H1 (cell line): ENCODE measurements around the gene PKD1. TPM values are rescaled to one million over a fixed set of nuclear protein-coding genes. Genes with fewer than 3 reads are reported as not detected.
A peak's percentile ranks its signal among the peaks of the same experiment; 100 is the strongest.

Source experiments
- CTCF ChIA-PET: fragments of 300-600 bp; sonication (Branson Sonifier 250); formaldehyde crosslinking; loops from one replicate; lab custom pipeline; 2021; ENCODE audit not compliant: partially characterized antibody; lab: Charles Lee
- POLR2A ChIA-PET: fragments of 300-600 bp; sonication (Branson Sonifier 250); formaldehyde crosslinking; loops from one replicate; lab custom pipeline; 2021; ENCODE audit warnings: inconsistent platforms; ENCODE audit not compliant: partially characterized antibody; lab: Charles Lee
- DNase-seq, 2 experiments: peaks; one replicate each; pipeline versions ENCODE4 v3.0.0 to v3.0.0-alpha.2; 2010 to 2022; ENCODE audit warnings: low spot score in 2 of 2, low read depth in 1 of 2, mixed read lengths in 1 of 2
- FAIRE-seq: peaks from 2 replicates; lab custom pipeline; 2011; peaks lifted over from hg19 to GRCh38; lab: Jason Lieb, UNC
- H2AFZ ChIP-seq: 2 replicates; pipeline ENCODE4 v1.8.1; 2012; ENCODE audit warnings: low read length, inconsistent platforms
- H2AK5ac ChIP-seq: 2 replicates; pipeline ENCODE4 v1.6.1; 2013; ENCODE audit warnings: low read depth, low read length
- H2BK120ac ChIP-seq: replicated peaks from 2 replicates; pipeline ENCODE3; 2013; ENCODE audit warnings: low read depth, low read length, inconsistent platforms
- H2BK12ac ChIP-seq: 2 replicates; pipeline ENCODE4 v1.6.1; 2013; ENCODE audit warnings: low read depth, low read length
- H2BK15ac ChIP-seq: 2 replicates; pipeline ENCODE4 v1.6.1; 2013; ENCODE audit warnings: low read length
- H2BK20ac ChIP-seq: 2 replicates; pipeline ENCODE4 v1.6.1; 2013; ENCODE audit warnings: low read length
- H2BK5ac ChIP-seq: 2 replicates; pipeline ENCODE4 v1.6.1; 2013; ENCODE audit warnings: low read depth, low read length
- H3K14ac ChIP-seq: 2 replicates; pipeline ENCODE4 v1.6.1; 2013; ENCODE audit warnings: inconsistent platforms; ENCODE audit not compliant: insufficient read length
- H3K18ac ChIP-seq: 2 replicates; pipeline ENCODE4 v1.6.1; 2013; ENCODE audit warnings: low read length; ENCODE audit errors: extremely low read depth
- H3K23ac ChIP-seq: 2 replicates; pipeline ENCODE4 v1.6.1; 2013; ENCODE audit warnings: inconsistent platforms; ENCODE audit not compliant: insufficient read length
- H3K23me2 ChIP-seq: 2 replicates; pipeline ENCODE4 v1.6.1; 2013; ENCODE audit warnings: low read depth, low read length
- H3K27ac ChIP-seq: 2 replicates; pipeline ENCODE4 v1.6.1; 2011; ENCODE audit warnings: low read depth, low read length, inconsistent platforms
- H3K27me3 ChIP-seq, 4 experiments: replicated peaks in 1 of 4; 1 replicate in 1 of 4; 2 replicates in 3 of 4; pipeline versions ENCODE4 v1.6.1 to v1.8.1; 2011 to 2013; ENCODE audit warnings: low read length in 3 of 4, mild to moderate bottlenecking in 3 of 4, inconsistent platforms in 2 of 4, mixed read lengths in 2 of 4, moderate library complexity in 1 of 4; ENCODE audit not compliant: control insufficient read depth in 3 of 4, insufficient read depth in 3 of 4; ENCODE audit errors: extremely low read depth in 1 of 4
- H3K36me3 ChIP-seq, 4 experiments: 2 replicates each; pipeline versions ENCODE4 v1.6.1 to v1.8.1; 2011 to 2013; ENCODE audit warnings: mild to moderate bottlenecking in 4 of 4, low read length in 3 of 4, moderate library complexity in 2 of 4, control low read depth in 1 of 4, inconsistent platforms in 1 of 4; ENCODE audit not compliant: insufficient read depth in 4 of 4, control insufficient read depth in 2 of 4
- H3K4ac ChIP-seq: replicated peaks from 2 replicates; pipeline ENCODE3; 2013; ENCODE audit warnings: low read length, low read depth, mixed read lengths, inconsistent platforms; ENCODE audit not compliant: insufficient read length
- H3K4me1 ChIP-seq, 4 experiments: replicated peaks in 1 of 4; 1 replicate in 1 of 4; 2 replicates in 3 of 4; pipeline versions ENCODE4 v1.6.1 to v1.8.1; 2011 to 2013; ENCODE audit warnings: low read length in 3 of 4, inconsistent platforms in 2 of 4, mixed read lengths in 1 of 4; ENCODE audit not compliant: insufficient read depth in 4 of 4, control insufficient read depth in 3 of 4
- H3K4me2 ChIP-seq, 2 experiments: 2 replicates each; pipeline versions ENCODE4 v1.6.1 to v1.8.1; 2011 to 2013; ENCODE audit warnings: low read depth in 2 of 2, low read length in 2 of 2, control low read depth in 1 of 2, inconsistent platforms in 1 of 2, mild to moderate bottlenecking in 1 of 2; ENCODE audit not compliant: insufficient read depth in 1 of 2
- H3K4me3 ChIP-seq, 4 experiments: fragments of 200-600, 300-600 bp in 1 of 4; sonication (generic), shearing (Covaris generic), sonication (Bioruptor Twin) in 1 of 4; 2 replicates each; pipeline versions ENCODE4 v1.5.1 to v1.8.1; 2011 to 2016; ENCODE audit warnings: low read length in 4 of 4, low read depth in 3 of 4, control low read depth in 2 of 4, inconsistent platforms in 2 of 4, mild to moderate bottlenecking in 2 of 4, mixed read lengths in 1 of 4, moderate library complexity in 1 of 4; ENCODE audit not compliant: insufficient read depth in 2 of 4; ENCODE audit errors: extremely low read depth in 1 of 4
- H3K56ac ChIP-seq: replicated peaks from 2 replicates; pipeline ENCODE3; 2013; ENCODE audit warnings: low read depth, mild to moderate bottlenecking, mixed read lengths, low read length, inconsistent platforms; ENCODE audit not compliant: insufficient read length
- H3K79me1 ChIP-seq: 2 replicates; pipeline ENCODE4 v1.6.1; 2013; ENCODE audit warnings: low read depth, low read length, control low read depth
- H3K79me2 ChIP-seq, 2 experiments: 2 replicates each; pipeline versions ENCODE4 v1.6.1 to v1.8.1; 2012 to 2013; ENCODE audit warnings: low read length in 2 of 2, mild to moderate bottlenecking in 2 of 2, inconsistent platforms in 1 of 2; ENCODE audit not compliant: insufficient read depth in 2 of 2, control insufficient read depth in 1 of 2
- H3K9ac ChIP-seq, 4 experiments: replicated peaks in 1 of 4; 1 replicate in 1 of 4; 2 replicates in 3 of 4; pipeline versions ENCODE4 v1.6.1 to v1.8.1; 2011 to 2013; ENCODE audit warnings: low read depth in 3 of 4, low read length in 3 of 4, control low read depth in 2 of 4, mild to moderate bottlenecking in 2 of 4, moderate library complexity in 2 of 4, inconsistent platforms in 1 of 4; ENCODE audit errors: extremely low read depth in 1 of 4
- H3K9me3 ChIP-seq, 2 experiments: 2 replicates each; pipeline versions ENCODE4 v1.6.1 to v1.8.1; 2012 to 2013; ENCODE audit warnings: mild to moderate bottlenecking in 2 of 2, moderate library complexity in 2 of 2, control low read depth in 1 of 2, inconsistent platforms in 1 of 2, low read depth in 1 of 2, low read length in 1 of 2, mixed read lengths in 1 of 2; ENCODE audit not compliant: insufficient read depth in 2 of 2
- H4K20me1 ChIP-seq, 2 experiments: replicated peaks in 1 of 2; 2 replicates each; pipeline versions ENCODE3 to v1.8.1; 2011 to 2013; ENCODE audit warnings: inconsistent platforms in 2 of 2, low read length in 2 of 2, mild to moderate bottlenecking in 1 of 2; ENCODE audit not compliant: insufficient read depth in 2 of 2, control insufficient read depth in 1 of 2
- H4K5ac ChIP-seq: 2 replicates; pipeline ENCODE4 v1.6.1; 2013; ENCODE audit warnings: low read length, low read depth, mixed read lengths, inconsistent platforms; ENCODE audit not compliant: insufficient read length
- H4K8ac ChIP-seq: 2 replicates; pipeline ENCODE4 v1.8.0; 2013; ENCODE audit warnings: mild to moderate bottlenecking, moderate library complexity, low read length, inconsistent platforms; ENCODE audit not compliant: insufficient read depth; ENCODE audit errors: extremely low read depth
- H4K91ac ChIP-seq: replicated peaks from 2 replicates; pipeline ENCODE3; 2013; ENCODE audit warnings: low read length, mixed read lengths, inconsistent platforms; ENCODE audit not compliant: insufficient read length
- POLR2AphosphoS5 ChIP-seq: IDR thresholded peaks from 2 replicates; pipeline ENCODE4 v1.6.1; 2011; ENCODE audit warnings: low read depth, low read length
- WGBS, 2 experiments: shearing (Covaris generic) in 1 of 2; methylation state at CpG; one replicate each; pipeline versions ENCODE4 v1.1.6 to v1.1.7; 2013 to 2015; ENCODE audit warnings: low lambda C conversion rate in 2 of 2, mixed read lengths in 2 of 2, inconsistent platforms in 1 of 2, low coverage in 1 of 2, missing lambda C conversion rate in 1 of 2; ENCODE audit not compliant: insufficient replicate concordance in 2 of 2, insufficient coverage in 1 of 2, insufficient read length in 1 of 2; ENCODE audit errors: extremely low coverage in 1 of 2, missing lambda C conversion rate in 1 of 2; 5-methylcytosine and 5-hydroxymethylcytosine counted together
- polyA plus RNA-seq, 7 experiments: library from polyadenylated mRNA; depleted of rRNA in 3 of 7; stranded (reverse) in 5 of 7; unstranded in 2 of 7; fragments of >200 nt in 5 of 7; fragments of 200-250 nt in 2 of 7; gene quantifications; 1 replicate in 5 of 7; 2 replicates in 1 of 7; 4 replicates in 1 of 7; pipeline versions ENCODE4 v1.2.1 to v1.2.3, GENCODE V29; 2011 to 2013; ENCODE audit warnings: missing spikeins in 2 of 7, mixed read lengths in 2 of 7
- total RNA-seq: library from RNA; stranded (reverse); fragmentation: NEBNext Ultra II Directional; extraction: Animal tissue kit (Norgen Biotek cat#: 25700); gene quantifications from 2 replicates; pipeline ENCODE4 v1.2.1, GENCODE V29; 2021
- TF ChIP-seq, protein P1 (sequence below): IDR thresholded peaks from 2 replicates; pipeline ENCODE4 v1.6.1; 2011; ENCODE audit warnings: low read depth, mild to moderate bottlenecking, low read length; ENCODE audit not compliant: insufficient read depth

The PKD1 gene
- total and polyA plus RNA-seq, 2 of the 8 experiments (the other 6 are each of a cell fraction or from before 2014, with no cell fraction given), result 40.6 to 52.7 TPM

DNA sequence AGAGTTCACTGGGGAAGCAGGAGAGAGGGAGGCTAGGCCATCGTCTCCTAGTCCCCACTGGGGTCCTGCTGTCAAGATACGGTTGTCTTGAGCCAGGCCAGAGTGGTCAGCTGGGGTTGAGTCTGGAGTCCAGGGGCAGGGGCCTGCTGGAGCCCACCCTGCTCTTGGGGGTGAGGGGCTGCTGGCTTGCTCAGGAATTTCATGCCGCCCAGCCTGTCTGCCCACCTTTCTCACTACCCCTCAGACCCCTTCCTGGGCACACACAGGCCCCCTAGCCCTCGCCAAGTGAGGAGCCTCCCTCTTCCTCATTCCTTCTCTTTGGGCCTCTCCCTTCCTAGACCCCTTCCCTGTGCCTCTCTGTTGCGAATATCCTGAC lies 21.1 kb upstream of the PKD1 start:
- CTCF ChIA-PET, result interaction anchor here (0.6 to 3.1 kb wide), 3 partner anchors 16 to 1463 kb away, joined by 3 to 10 read pairs (median 5); no protein-coding TSS in a partner anchor

More for the DNA sequence above, 21.1 kb upstream of the PKD1 start:
- Histone ChIP-seq H4K8ac (no peak overlapping the region), H3K4me2 (peak overlapping the region; percentile 67 to 91)
- TF ChIP-seq POLR2AphosphoS5, result 0 out of 2 replicates have a peak, but pooled peaks have one; percentile 34
- TF ChIP-seq, protein P1, sequence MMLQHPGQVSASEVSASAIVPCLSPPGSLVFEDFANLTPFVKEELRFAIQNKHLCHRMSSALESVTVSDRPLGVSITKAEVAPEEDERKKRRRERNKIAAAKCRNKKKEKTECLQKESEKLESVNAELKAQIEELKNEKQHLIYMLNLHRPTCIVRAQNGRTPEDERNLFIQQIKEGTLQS, result no peak
- TF ChIP-seq, all 59 proteins: peak for 1
- peak overlapping the region; percentile 70; the same call in 1 of the 2 replicates for H2AK5ac ChIP-seq
- H3K14ac ChIP-seq, result no peak overlapping the region
- H2BK20ac ChIP-seq, result no peak overlapping the region
- peak overlapping the region; percentile 26 for H3K56ac ChIP-seq
- peaks cover 23% of the 10 kb centered on the region; the same call in 1 of the 2 replicates for H3K23me2 ChIP-seq
- no peaks in the 10 kb centered on the region for H3K27me3 ChIP-seq
- no peak overlapping the region; the same call in 1 of the 2 replicates for H3K18ac ChIP-seq
- WGBS, 2 experiments, result 72% methylated on average over 5 of the region's 5 CpGs; no CpG with 5 or more reads in 1 of the 2 experiments
- peaks cover 5 to 29% (median 13%) of the 10 kb centered on the region in 4 experiments; a peak in 7 of 8 replicates for H3K36me3 ChIP-seq
- no peak overlapping the region; the same call in 1 of the 2 replicates for H2BK15ac ChIP-seq
- POLR2A ChIA-PET, result interaction anchor here (1.4 to 15.0 kb wide), 8 partner anchors 10 to 95 kb away, joined by 5 to 312 read pairs (median 15); partner anchors contain the start of genes BRICD5, DNASE1L2, ECI1 and MLST8
- H3K27ac ChIP-seq, result peak overlapping the region; percentile 54; the same call in 1 of the 2 replicates
- no peak overlapping the region for H3K4ac ChIP-seq
- H3K4me1 ChIP-seq, result peaks cover 0 to 38% (median 26%) of the 10 kb centered on the region in 4 experiments; a peak in 6 of 7 replicates
- no peak overlapping the region for H2BK5ac ChIP-seq
- H3K79me1 ChIP-seq, result peaks cover 22% of the 10 kb centered on the region
- H3K23ac ChIP-seq, result no peak overlapping the region
- no peak overlapping the region for H2AFZ ChIP-seq
- no peak overlapping the region for H4K5ac ChIP-seq
- no peaks in the 10 kb centered on the region for H3K9me3 ChIP-seq
- FAIRE-seq, result no peak
- H3K79me2 ChIP-seq, result peaks cover 38 to 88% of the 10 kb centered on the region in 2 experiments
- peaks cover 35 to 62% of the 10 kb centered on the region in 2 experiments for H4K20me1 ChIP-seq
- DNase-seq, result no peak
- no peak overlapping the region for H4K91ac ChIP-seq
- peak overlapping the region; percentile 50; the same call in 1 of the 2 replicates for H2BK12ac ChIP-seq
- peak overlapping the region; percentile 69 to 100 (median 95); a peak in 7 of 8 replicates for H3K4me3 ChIP-seq
- H2BK120ac ChIP-seq, result no peak overlapping the region
- H3K9ac ChIP-seq, result peak overlapping the region in 3 of 4 experiments; percentile 38 to 82 (median 42); a peak in 3 of 7 replicates
